Raji (cell line): ENCODE results near the gene LRRC8B.

Source experiments
- POLR2A ChIP-seq: IDR thresholded peaks from 2 replicates; pipeline ENCODE4 v1.6.1; 2011; ENCODE audit warnings: low read depth, low read length, control low read depth; ENCODE audit not compliant: insufficient read depth

Gene LRRC8B

GRCh38 chr1:89607156-89607555 lies 82.5 kb downstream of the LRRC8B start:
- no peak for TF ChIP-seq POLR2A

GRCh38 chr1:89607586-89608318 lies 83.1 kb downstream of the LRRC8B start:
- TF ChIP-seq POLR2A: no peak

- TF ChIP-seq POLR2A: no peak
Observed at GRCh38 chr1:89608319-89608983, 83.8 kb downstream of the LRRC8B start.

DNA sequence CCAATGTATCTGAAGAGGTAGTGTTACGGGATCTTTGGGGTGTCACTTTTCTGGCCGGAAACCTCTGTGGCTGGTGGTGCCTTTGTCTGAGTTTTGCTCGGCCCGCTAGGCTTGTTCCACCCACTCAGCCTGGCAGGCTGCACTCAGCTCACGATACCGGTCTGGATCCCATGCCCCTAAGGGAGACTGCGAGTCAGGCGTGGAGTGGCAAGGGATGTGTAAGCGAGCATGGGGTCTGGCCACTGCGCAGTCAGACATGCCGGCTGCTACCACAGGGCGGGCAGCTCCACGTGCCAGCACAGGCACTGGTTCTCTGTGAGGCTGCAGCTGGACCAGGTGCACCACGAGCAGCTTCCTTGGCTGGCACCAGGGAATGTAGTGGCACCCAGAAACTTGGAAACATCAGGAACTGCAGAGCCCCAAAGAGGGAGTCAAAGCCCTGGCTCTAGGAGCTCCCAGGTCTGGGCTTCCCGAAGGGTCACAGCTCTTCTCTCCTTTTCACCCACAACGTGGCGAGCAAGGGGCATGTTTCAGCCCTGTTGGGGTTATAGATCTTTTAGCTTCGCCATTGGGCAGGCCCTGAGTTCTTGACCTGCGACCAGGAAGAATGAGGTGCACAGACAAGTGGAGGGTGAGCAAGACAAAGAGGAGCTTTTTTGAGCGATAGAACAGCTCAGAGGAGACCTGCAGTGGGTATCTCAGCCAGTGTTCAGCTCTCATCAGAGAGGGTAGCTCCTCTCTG lies 84.5 kb downstream of the LRRC8B start:
- TF ChIP-seq POLR2A: no peak

DNA sequence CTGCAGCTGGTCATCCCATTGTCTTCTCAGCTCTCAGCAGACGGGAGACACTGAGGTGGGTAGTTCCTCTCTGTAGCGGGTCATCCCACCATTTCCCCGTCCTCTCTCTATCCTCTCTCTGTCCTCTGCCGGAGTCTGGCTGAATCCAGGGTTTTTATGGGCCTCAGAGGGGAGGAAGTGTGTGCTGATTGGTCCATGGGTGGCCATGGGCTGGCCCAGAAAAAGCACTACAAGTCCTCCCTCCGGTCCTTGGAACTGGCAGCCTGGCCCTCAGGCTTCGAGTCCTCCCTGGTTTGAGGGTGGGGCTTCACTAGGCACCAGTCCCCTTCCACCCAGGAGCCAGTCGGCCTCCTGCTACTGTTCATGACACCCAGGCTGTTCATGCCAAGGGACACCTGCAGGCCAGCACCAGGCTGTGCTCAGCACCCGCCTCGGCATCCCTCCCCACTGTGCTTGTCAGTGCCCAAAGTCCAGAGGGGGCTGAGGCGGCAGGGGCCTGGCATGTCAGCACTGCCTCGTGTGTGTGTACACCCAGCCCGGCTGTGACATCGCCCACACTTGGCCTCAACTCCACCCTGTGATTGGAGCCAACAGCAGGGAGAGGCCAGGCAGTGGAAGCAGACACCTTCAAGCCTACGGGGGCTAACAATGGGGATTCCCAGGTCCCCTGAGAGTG lies 85.3 kb downstream of the LRRC8B start:
- no peak for TF ChIP-seq POLR2A

GRCh38 chr1:89610457-89611011 lies 85.9 kb downstream of the LRRC8B start:
- no peak for TF ChIP-seq POLR2A

GRCh38 chr1:89611721-89612120 lies 87.1 kb downstream of the LRRC8B start:
- no peak for TF ChIP-seq POLR2A

GRCh38 chr1:89613928-89614327 lies 89.3 kb downstream of the LRRC8B start:
- TF ChIP-seq POLR2A: no peak

- TF ChIP-seq POLR2A: no peak
Observed at GRCh38 chr1:89615676-89616598, 91.3 kb downstream of the LRRC8B start.

DNA sequence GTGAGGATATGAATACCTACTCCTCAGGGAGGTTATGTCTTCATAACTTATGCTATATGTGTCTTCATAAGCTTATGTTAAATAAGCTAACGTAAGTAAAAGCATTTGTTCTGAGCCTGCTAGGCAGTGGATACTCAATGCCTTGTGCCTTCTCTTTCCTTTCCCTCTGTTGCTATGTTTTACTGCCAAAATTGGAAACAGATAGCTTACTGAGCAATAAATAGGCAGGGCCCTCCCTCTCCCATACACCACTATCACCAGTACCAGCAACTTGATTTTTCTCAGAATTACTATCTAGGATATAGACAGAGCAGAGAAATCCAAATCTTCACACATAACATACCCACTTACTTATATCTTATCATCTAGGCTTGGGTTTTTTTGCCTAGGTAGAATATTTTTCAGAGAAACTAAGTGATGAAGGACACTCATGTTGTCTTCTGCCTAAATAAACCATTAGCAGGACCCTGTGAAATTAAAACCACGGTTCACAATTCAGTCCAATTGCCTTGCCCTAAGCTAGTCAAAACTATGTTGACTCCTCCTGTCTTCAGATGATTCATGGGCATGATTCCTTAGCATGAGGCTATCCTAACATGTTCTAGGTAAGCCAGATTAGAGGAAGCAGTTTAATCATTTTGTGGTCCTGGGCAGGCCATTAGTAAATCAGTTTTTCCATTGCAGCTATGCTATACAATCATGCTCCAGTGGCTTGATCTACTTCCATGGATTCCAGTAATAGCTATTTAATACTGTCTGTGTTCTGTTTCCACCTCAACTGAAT lies 92.4 kb downstream of the LRRC8B start:
- TF ChIP-seq POLR2A: no peak

DNA sequence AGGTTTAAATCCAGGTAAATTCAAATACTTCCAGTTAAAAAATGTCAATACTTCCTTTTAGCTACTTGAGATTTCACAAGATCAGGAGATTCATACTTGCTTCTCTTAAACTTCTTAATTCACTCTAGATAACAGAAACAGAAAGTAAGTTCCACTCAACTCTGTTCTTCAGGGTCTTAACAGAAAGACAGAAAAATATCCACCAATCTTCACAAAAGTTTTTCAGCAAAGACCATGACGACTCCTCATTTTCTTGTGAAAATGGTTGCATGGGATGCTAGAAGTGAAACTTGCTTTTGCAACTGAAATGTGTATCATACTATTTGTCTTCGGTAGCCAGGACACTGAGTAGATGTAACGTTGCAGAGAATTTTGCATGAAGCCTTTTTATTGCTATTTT lies 96.0 kb downstream of the LRRC8B start:
- TF ChIP-seq POLR2A: no peak

DNA sequence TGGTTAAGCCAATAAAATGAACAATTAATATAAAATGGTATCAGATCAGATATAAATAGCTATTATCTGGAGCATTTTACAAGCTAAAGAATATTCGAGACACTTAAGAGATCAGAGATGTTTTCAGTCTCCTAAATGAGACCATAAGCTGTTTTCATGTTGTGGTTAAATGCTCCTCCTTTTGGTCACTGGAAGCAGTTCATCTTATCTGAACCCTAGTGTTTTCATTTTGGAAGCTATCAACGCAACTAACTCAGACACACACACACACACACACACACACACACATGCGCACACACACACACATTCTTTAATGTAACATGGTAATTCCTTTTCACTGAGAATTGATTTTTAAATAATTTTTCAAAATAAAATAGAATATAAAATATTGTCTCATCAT lies 98.3 kb downstream of the LRRC8B start:
- TF ChIP-seq POLR2A: no peak

GRCh38 chr1:89624314-89624713 lies 99.7 kb downstream of the LRRC8B start:
- no peak for TF ChIP-seq POLR2A
